Stimulated activated CD4-positive, alpha-beta T cell treated with anti-CD3 and anti-CD28 coated beads, Interleukin-1b, Interleukin-23, amount 100 ng/mL, for 4 hours (primary cell): Measurements from ENCODE around the gene ATXN3.

ENCODE experiments used
- DNase-seq, 2 donors: peaks; one replicate each; pipeline ENCODE4 v3.0.0-alpha.2; 2020; ENCODE audit warnings: low read depth in 2 of 2

The ATXN3 gene

GRCh38 chr14:92106143-92106926 lies at the start of gene ATXN3:
ATXN3 (minus strand) TSS chr14:92106582; CDS start chr14:92106552, 30 bp downstream.
- DNase-seq = peak; percentile 92 to 94

GRCh38 chr14:92154283-92154942 lies 48.0 kb upstream of the ATXN3 start:
- no peak for DNase-seq

- DNase-seq = no peak
Measured at GRCh38 chr14:92153581-92153980, 47.2 kb upstream of the ATXN3 start.

- DNase-seq = no peak
Measured at GRCh38 chr14:92144708-92145107, 38.3 kb upstream of the ATXN3 start.

GRCh38 chr14:92143962-92144361 lies 37.6 kb upstream of the ATXN3 start:
- DNase-seq = no peak

GRCh38 chr14:92143309-92143708 lies 36.9 kb upstream of the ATXN3 start:
- no peak for DNase-seq

- DNase-seq = no peak
Measured at GRCh38 chr14:92135269-92135668, 28.9 kb upstream of the ATXN3 start.

- DNase-seq = no peak
Measured at GRCh38 chr14:92134456-92134855, 28.1 kb upstream of the ATXN3 start.

- DNase-seq = no peak
Measured at GRCh38 chr14:92122761-92123160, 16.4 kb upstream of the ATXN3 start.

GRCh38 chr14:92122351-92122677 lies 15.9 kb upstream of the ATXN3 start:
- DNase-seq = peak in 1 of 2 donors; percentile 17

- peak; percentile 76 to 83 for DNase-seq
Measured at GRCh38 chr14:92121670-92122350, 15.4 kb upstream of the ATXN3 start, which contains the start of the genes CPSF2 and NDUFB1. CPSF2 (plus strand) TSS chr14:92121969; CDS start chr14:92130985, 9,016 bp downstream. NDUFB1 (minus strand) TSS chr14:92121706; CDS start chr14:92117637, 4,069 bp downstream.

- no peak for DNase-seq
Measured at GRCh38 chr14:92121207-92121669, 14.9 kb upstream of the ATXN3 start.

GRCh38 chr14:92109490-92109889 lies 3.1 kb upstream of the ATXN3 start:
- DNase-seq = no peak

- no peak for DNase-seq
Measured at GRCh38 chr14:92108345-92109254, 2.2 kb upstream of the ATXN3 start.

GRCh38 chr14:92105893-92106142 lies 564 bp downstream of the ATXN3 start:
- DNase-seq = no peak

- DNase-seq = no peak
Measured at GRCh38 chr14:92105073-92105892, 1.1 kb downstream of the ATXN3 start.

GRCh38 chr14:92103363-92103989 lies 2.9 kb downstream of the ATXN3 start:
- no peak for DNase-seq

GRCh38 chr14:92099802-92100201 lies 6.6 kb downstream of the ATXN3 start:
- DNase-seq = no peak

GRCh38 chr14:92093320-92093719 lies 13.1 kb downstream of the ATXN3 start:
- no peak for DNase-seq

GRCh38 chr14:92088494-92088893 lies 17.9 kb downstream of the ATXN3 start:
- no peak for DNase-seq
